H1 (cell line): ENCODE measurements around the gene CYSRT1. TPM values are rescaled to one million over a fixed set of nuclear protein-coding genes. Genes with fewer than 3 reads are reported as not detected.

Experiments used
- CBX8 ChIP-seq: fragments of 300-800, 300-1000 bp; sonication (generic); IDR thresholded peaks from 2 replicates; pipeline ENCODE4 v1.7.1; 2016; ENCODE audit warnings: low read depth, low read length, borderline replicate concordance
- CHD2 ChIP-seq: IDR thresholded peaks from 2 replicates; pipeline ENCODE4 v1.6.1; 2012; ENCODE audit warnings: low read length, improper control_type of control experiment
- CREB1 ChIP-seq: IDR thresholded peaks from 2 replicates; pipeline ENCODE4 v1.6.1; 2012; ENCODE audit warnings: inconsistent platforms
- CTBP2 ChIP-seq: IDR thresholded peaks from 2 replicates; pipeline ENCODE4 v1.7.0; 2011; ENCODE audit warnings: borderline replicate concordance, mild to moderate bottlenecking, moderate library complexity, mixed read lengths, low read length; ENCODE audit not compliant: insufficient read depth, insufficient read length
- EGR1 ChIP-seq: IDR thresholded peaks from 2 replicates; pipeline ENCODE4 v1.6.1; 2011; ENCODE audit warnings: low read depth, low read length, borderline replicate concordance
- FOSL1 ChIP-seq: IDR thresholded peaks from 2 replicates; pipeline ENCODE4 v1.6.1; 2011; ENCODE audit warnings: mild to moderate bottlenecking, low read depth, low read length, moderate library complexity; ENCODE audit not compliant: insufficient read depth
- GABPA ChIP-seq: IDR thresholded peaks from 2 replicates; pipeline ENCODE4 v1.6.1; 2011; ENCODE audit warnings: mild to moderate bottlenecking, low read length, moderate library complexity, borderline replicate concordance; ENCODE audit not compliant: insufficient read depth
- HDAC6 ChIP-seq: IDR thresholded peaks from one replicate; pipeline ENCODE4 v1.7.1; 2012; ENCODE audit warnings: low read depth, mild to moderate bottlenecking, inconsistent platforms, low read length, moderate library complexity
- KDM1A ChIP-seq: fragments of 200-600, 300-600 bp; sonication (generic); IDR thresholded peaks from 2 replicates; pipeline ENCODE4 v1.7.1; 2016; ENCODE audit warnings: mild to moderate bottlenecking, low read length, borderline replicate concordance
- KDM5A ChIP-seq: fragments of 200-600 bp; IDR thresholded peaks from 2 replicates; pipeline ENCODE4 v1.7.1; 2012; ENCODE audit warnings: mild to moderate bottlenecking, low read length, inconsistent platforms, mixed read lengths
- POLR2AphosphoS5 ChIP-seq: IDR thresholded peaks from 2 replicates; pipeline ENCODE4 v1.6.1; 2011; ENCODE audit warnings: low read depth, low read length
- RBBP5 ChIP-seq: IDR thresholded peaks from 2 replicates; pipeline ENCODE4 v1.7.1; 2012; ENCODE audit warnings: low read depth, mild to moderate bottlenecking, inconsistent platforms, low read length, moderate library complexity, borderline replicate concordance
- RNF2 ChIP-seq: fragments of 200-900, 300-1000 bp; sonication (generic); IDR thresholded peaks from 2 replicates; pipeline ENCODE4 v1.7.1; 2016; ENCODE audit warnings: borderline replicate concordance, low read depth, mild to moderate bottlenecking, antibody characterized with exemption, low read length; ENCODE audit not compliant: poor library complexity, severe bottlenecking; ENCODE audit errors: missing control alignments
- SIRT6 ChIP-seq: IDR thresholded peaks from one replicate; pipeline ENCODE4 v1.7.1; 2012; ENCODE audit warnings: low read length, inconsistent platforms
- SP2 ChIP-seq: IDR thresholded peaks from 2 replicates; pipeline ENCODE4 v1.6.1; 2012; ENCODE audit warnings: mild to moderate bottlenecking, low read length, inconsistent platforms
- SP4 ChIP-seq: IDR thresholded peaks from 2 replicates; pipeline ENCODE4 v1.6.1; 2012; ENCODE audit warnings: low read length, inconsistent platforms
- TEAD4 ChIP-seq: IDR thresholded peaks from 2 replicates; pipeline ENCODE4 v1.6.1; 2012; ENCODE audit warnings: low read depth, low read length, inconsistent platforms, mixed read lengths
- ZNF274 ChIP-seq: IDR thresholded peaks from 2 replicates; pipeline ENCODE4 v1.7.0; 2012; ENCODE audit warnings: low read length, borderline replicate concordance; ENCODE audit errors: extremely low read depth
- polyA plus RNA-seq, 7 experiments: library from polyadenylated mRNA; depleted of rRNA in 3 of 7; stranded (reverse) in 5 of 7; unstranded in 2 of 7; fragments of >200 nt in 5 of 7; fragments of 200-250 nt in 2 of 7; gene quantifications; 1 replicate in 5 of 7; 2 replicates in 1 of 7; 4 replicates in 1 of 7; pipeline versions ENCODE4 v1.2.1 to v1.2.3, GENCODE V29; 2011 to 2013; ENCODE audit warnings: missing spikeins in 2 of 7, mixed read lengths in 2 of 7
- total RNA-seq: library from RNA; stranded (reverse); fragmentation: NEBNext Ultra II Directional; extraction: Animal tissue kit (Norgen Biotek cat#: 25700); gene quantifications from 2 replicates; pipeline ENCODE4 v1.2.1, GENCODE V29; 2021
- TF ChIP-seq, protein P1 (sequence below): IDR thresholded peaks from 2 replicates; pipeline ENCODE4 v1.6.1; 2011; ENCODE audit warnings: low read length, improper control_type of control experiment

CYSRT1 gene
- total and polyA plus RNA-seq, 2 of the 8 experiments (the other 6 are each of a cell fraction or from before 2014, with no cell fraction given) = 1.0 to 6.5 TPM

DNA sequence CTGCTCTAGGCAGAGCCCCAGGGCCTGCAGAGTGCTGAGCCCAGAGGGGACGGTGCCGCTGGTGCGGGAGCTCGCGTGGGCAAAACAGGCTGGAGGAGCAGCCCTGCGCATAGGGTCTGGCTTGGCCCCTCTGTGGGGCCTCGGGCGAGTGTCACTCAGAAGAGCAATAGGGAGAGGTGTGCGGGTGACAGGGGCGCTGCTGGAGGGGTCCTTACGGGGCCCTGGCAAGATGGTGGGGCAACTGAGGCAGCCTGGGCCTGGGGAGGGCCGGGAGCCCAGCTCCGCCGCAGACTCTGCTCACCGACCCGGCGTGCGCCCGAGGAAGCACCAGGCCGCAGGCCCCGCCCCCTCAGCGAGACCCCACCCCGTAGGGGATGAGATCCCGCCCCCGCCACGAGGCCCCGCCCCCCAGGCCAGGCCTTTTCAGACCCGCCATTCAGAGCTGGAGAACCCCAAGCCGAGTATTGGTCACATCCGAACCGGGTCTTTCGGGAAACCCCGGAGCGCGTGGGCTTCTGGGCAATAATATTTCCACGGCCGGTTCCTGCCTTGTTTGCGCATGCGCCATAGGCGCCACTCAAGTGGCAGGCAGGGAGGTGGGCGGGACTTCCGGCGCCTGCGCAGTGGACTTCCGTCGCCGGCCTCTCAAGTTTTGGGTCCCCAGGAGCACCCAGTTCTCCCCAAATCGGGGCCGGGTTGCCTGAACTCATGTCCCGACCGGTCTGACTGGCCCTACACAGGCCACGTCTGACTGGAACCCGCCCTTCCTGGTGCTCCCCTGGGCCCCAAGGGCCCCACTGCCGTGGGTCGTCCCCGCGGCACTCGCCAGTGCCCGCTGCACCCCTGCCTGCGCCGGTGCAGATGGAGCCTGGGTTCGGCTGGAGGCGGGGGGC is 1.6 kb upstream of the CYSRT1 start (continued):
- no peak for TF ChIP-seq KDM1A
- TF ChIP-seq CTBP2 = no peak
- TF ChIP-seq TEAD4 = no peak
- no peak for TF ChIP-seq FOSL1
- TF ChIP-seq RNF2 = no peak
- no peak for TF ChIP-seq SIRT6
- TF ChIP-seq ZNF274 = no peak
- TF ChIP-seq KDM5A = peak; percentile 30; the same call in 1 of the 2 replicates
- 0 out of 2 replicates have a peak, but pooled peaks have one; percentile 13 for TF ChIP-seq CHD2
- TF ChIP-seq RBBP5 = no peak
- peak; percentile 89 for TF ChIP-seq SP4
- TF ChIP-seq, protein P1, sequence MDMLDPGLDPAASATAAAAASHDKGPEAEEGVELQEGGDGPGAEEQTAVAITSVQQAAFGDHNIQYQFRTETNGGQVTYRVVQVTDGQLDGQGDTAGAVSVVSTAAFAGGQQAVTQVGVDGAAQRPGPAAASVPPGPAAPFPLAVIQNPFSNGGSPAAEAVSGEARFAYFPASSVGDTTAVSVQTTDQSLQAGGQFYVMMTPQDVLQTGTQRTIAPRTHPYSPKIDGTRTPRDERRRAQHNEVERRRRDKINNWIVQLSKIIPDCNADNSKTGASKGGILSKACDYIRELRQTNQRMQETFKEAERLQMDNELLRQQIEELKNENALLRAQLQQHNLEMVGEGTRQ = no peak
- TF ChIP-seq CREB1 = no peak; the same call in 1 of the 2 replicates
- no peak for TF ChIP-seq HDAC6
- peak; percentile 96 for TF ChIP-seq GABPA
- peak; percentile 44 for TF ChIP-seq SP2
- TF ChIP-seq EGR1 = peak; percentile 50
- no peak for TF ChIP-seq CBX8
- TF ChIP-seq POLR2AphosphoS5 = no peak
